Stimulated activated CD4-positive, alpha-beta T cell treated with anti-CD3 and anti-CD28 coated beads, Interleukin-15, amount 100 ng/mL, for 48 hours (primary cell): Measurements from ENCODE around the gene ABCC4.
A peak's percentile ranks its signal among the peaks of the same experiment; 100 is the strongest.

Source experiments
- DNase-seq, 2 donors: peaks; one replicate each; pipeline ENCODE4 v3.0.0-alpha.2; 2020; ENCODE audit warnings: low read depth in 2 of 2

Gene ABCC4

GRCh38 chr13:95301183-95301967, at the start of gene ABCC4:
Gene ABCC4, minus strand, starts transcription at chr13:95301451. Its CDS starts 137 bp downstream, at chr13:95301314.
- DNase-seq: peak; percentile 34 to 42

- DNase-seq: no peak
Measured at GRCh38 chr13:95349267-95349666, 48.0 kb upstream of the ABCC4 start.

- DNase-seq: no peak
Measured at GRCh38 chr13:95343944-95344343, 42.7 kb upstream of the ABCC4 start.

DNA sequence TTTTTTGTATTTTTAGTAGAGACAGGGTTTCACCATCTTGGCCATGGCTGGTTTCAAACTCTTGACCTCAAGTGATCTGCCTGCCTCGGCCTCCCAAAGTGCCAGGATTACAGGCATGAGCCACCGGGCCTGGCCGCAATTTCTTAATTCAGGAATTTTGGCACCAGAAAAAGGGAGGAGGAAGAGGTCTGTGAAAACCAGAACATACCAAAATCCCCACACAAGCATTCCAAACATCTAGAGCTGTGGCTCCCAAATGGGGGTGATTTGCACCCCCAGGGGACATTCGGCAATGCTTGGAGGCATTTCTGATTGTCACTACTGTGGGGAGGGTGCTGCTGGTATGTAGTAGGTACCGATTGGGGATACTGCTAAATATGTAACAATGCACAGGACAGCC, 40.2 kb upstream of the ABCC4 start:
- no peak for DNase-seq

- DNase-seq: no peak
Measured at GRCh38 chr13:95338905-95339304, 37.7 kb upstream of the ABCC4 start.

DNA sequence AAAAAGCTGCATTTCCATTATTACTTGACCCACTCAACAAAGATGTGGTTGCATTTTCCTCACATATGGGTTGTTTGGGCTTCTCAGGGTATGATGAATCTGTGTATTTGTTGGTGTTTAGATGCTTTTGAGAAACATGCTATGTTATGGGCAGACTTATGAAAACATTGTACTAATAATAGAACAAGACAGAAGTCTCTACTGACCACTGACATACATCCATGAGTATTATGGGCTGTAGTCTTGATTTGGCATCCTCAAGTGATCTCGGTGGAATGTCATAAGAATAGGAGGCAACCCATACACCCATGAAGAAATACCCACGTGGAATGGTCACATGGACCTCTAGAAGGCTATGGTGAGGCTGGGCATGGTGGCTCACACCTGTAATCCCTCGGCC, 36.3 kb upstream of the ABCC4 start:
- no peak for DNase-seq

GRCh38 chr13:95335667-95336066, 34.4 kb upstream of the ABCC4 start:
- DNase-seq: no peak

DNA sequence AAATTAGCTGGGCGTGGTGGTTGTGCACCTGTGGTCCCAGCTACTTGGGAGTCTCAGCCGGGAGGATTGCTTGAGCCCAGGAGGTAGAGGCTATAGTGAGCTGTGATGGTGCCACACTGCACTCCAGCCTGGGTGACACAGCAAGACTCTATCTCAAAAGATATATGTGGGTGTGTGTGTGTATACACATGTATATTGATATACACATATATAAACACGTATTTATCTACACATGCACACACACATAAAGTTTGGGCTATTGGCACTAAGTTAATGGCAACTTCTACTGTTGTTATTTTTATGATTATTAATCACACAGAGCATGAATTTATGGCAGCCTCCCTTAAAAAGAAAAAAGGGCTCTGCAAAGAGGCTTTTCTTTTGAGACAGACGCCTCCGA, 27.1 kb upstream of the ABCC4 start:
- DNase-seq: no peak

DNA sequence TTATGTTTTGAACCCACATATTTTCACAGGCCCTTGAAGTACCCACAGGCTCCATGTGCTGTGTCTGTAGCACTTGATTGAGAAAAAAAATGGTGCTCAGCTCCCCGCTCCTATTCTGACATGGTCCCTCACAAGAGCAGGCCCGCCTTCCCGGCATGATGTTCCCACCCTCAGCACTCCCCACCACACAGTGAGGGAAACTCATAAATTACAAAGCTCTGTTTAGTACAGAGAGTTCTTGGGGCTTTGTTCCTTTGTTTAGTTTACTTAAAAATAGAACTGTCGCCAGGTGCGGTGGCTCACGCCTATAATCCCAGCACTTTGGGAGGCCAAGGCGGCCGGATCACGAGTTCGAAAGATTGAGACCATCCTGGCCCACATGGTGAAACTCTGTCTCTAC, 25.9 kb upstream of the ABCC4 start:
- no peak for DNase-seq

DNA sequence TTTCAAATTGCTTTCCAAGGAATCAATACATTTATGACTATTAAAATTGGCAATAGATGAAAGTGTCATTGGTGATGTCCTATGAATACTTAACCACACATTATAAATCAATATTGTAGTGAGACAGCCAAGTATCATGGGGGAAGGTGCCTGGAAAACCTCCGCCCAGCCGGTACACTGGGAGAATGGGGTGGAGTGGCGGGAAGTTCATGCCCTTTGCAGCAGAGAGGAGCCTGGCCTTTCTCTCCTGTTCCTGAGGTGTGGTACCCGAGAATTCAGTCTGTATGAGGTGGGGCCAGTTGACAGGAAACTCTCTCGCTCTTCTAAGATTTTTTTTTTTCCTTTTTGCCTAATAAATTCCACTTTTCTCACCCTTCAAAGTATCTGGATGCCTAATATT, 25.4 kb upstream of the ABCC4 start:
- DNase-seq: no peak

DNA sequence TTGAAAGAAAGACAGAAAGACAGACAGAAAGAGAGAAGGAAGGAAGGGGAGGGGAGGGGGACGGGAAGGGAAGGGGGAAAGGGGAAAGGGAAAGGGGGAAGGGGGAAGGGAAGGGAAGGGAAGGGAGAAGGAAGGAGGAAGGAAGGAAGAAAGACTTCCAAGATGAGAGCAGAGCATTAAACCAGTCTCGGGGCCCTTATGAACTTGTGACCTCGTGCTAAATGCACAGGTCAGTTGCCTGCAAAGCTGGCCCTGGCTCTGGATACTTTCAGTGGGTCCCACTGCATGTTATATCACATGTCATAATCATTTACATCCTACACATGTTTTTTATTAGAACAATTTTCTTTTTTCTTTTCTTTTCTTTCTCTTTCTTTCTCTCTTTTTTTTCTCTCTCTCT, 24.2 kb upstream of the ABCC4 start:
- no peak for DNase-seq

- DNase-seq: no peak
Measured at GRCh38 chr13:95323930-95324662, 22.8 kb upstream of the ABCC4 start.

- DNase-seq: no peak
Measured at GRCh38 chr13:95319551-95320274, 18.5 kb upstream of the ABCC4 start.

DNA sequence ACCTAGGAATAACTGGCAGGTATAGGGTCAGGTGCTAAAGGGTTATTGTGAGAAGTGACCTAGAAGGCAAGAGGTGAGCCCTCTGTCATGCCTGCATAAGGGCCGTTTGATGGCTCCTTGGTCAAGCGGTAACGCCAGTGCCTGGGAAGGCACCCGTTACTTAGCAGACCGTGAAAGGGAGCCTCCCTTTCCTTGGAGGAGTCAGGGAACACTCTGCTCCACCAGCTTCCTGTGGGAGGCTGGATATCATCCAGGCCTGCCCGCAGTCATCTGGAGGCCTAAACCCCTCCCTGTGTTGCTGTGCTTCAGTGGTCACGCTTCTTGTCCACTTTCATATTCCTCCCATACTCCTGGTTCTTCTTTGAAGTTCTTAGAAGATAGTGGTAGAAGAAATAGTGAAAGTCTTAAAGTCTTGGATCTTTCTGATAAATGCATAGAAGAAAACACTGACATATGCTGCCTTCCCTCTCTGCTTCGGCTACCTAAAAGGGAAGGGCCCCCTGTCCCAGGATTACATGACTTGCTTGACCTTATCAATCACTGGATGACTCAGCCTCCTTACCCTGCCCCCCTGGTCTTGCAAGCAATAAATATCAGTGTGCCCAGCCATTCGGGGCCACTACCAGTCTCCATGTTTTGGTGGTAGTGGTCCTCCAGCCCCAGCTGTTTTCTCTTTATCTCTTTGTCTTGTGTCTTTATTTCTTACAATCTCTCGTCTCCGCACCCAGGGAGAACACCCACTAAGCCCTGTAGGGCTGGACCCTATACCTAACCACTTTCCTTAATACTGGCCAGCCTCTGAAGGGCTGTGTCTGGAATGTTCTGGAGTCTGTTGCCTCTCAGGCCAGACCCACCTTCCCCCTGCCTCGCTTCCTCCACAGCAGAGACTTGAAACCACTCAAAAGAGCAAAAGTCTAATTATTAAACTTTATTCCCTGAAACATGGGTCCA, 16.1 kb upstream of the ABCC4 start:
- DNase-seq: no peak

DNA sequence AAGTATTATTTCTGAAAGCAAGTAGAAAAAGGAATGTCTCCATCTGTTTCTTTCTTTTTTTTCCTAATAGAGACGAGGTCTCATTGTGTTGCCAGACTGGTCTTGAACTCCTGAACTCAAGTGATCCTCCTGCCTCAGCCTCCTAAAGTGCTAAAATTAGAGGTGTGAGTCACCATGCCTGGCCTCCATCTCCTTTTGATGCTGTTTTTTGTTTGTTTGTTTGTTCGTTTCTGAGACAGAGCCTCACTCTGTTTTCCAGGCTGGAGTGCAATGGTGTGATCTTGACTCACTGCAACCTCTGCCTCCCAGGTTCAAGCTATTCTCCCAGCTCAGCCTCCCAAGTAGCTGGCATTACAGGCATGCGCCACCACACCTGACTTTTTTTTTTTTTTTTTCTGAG, 14.5 kb upstream of the ABCC4 start:
- DNase-seq: no peak

- DNase-seq: no peak
Measured at GRCh38 chr13:95307507-95307906, 6.3 kb upstream of the ABCC4 start.

- no peak for DNase-seq
Measured at GRCh38 chr13:95304453-95304852, 3.2 kb upstream of the ABCC4 start.

GRCh38 chr13:95301968-95302393, 730 bp upstream of the ABCC4 start:
- DNase-seq: no peak

DNA sequence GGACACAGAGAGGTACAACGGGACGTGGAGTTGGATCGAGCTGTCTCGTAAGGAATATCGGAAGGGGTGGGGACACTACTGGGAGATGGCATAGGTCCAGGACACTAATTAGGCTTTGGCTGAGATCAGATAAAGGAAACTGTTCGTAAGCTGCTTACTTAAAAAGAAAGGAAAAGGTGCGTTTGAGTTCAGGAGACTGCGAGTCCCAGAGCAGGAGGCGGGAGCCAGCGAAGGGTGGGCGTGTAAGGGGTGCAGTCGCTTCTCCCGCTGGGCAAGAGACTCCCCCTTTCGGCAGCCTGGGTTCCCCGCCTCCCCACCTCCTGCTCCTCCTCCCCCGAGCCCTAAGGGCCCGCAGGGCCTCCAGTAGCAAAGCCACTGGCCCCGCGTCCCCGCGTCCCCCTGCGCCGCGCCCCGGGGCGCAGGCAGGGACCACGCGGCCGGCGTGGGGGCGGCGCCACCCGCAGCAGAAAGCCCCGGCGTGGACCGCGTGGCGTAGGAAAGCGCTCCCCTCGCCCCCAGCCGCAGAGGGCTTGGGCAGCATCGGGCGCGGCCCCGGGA, 547 bp downstream of the ABCC4 start:
- peak in 1 of 2 donors; percentile 25 for DNase-seq

DNA sequence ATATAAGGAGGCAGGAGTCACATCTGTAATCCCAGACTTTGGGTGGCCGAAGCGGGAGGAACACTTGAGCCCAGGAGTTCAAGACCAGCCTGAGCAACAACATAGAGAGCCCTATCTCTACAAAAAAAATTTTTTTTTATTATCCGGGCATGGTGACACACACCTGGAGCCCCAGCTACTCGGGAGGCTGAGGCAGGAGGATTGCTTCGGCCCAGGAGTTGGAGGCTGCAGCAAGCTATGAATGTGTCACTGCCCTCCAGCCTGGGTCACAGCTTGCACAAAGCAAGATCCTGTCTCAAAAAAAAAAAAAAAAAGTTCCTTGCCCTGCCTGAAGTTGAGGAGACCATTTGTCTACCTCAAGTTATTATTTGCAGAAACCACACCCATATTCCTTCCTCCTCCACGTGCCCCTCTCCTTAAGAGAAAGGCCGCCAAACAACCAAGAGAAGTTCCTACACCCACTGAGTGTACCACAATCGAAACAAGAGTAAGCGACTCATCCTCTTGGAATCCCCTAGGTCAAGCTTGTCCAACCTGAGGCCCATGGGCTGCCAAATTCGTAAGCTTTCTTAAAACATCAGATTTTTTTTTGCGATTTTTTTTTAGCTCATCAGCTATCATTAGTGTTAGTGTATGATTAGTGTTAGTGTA, 2.2 kb downstream of the ABCC4 start:
- no peak for DNase-seq
